ENCODE measurements around the gene ZFP36L1.

Gene ZFP36L1

GRCh38 chr14:68786491-68787091 is 6.3 kb downstream of the ZFP36L1 start:
- TF ChIP-seq, protein P1, sequence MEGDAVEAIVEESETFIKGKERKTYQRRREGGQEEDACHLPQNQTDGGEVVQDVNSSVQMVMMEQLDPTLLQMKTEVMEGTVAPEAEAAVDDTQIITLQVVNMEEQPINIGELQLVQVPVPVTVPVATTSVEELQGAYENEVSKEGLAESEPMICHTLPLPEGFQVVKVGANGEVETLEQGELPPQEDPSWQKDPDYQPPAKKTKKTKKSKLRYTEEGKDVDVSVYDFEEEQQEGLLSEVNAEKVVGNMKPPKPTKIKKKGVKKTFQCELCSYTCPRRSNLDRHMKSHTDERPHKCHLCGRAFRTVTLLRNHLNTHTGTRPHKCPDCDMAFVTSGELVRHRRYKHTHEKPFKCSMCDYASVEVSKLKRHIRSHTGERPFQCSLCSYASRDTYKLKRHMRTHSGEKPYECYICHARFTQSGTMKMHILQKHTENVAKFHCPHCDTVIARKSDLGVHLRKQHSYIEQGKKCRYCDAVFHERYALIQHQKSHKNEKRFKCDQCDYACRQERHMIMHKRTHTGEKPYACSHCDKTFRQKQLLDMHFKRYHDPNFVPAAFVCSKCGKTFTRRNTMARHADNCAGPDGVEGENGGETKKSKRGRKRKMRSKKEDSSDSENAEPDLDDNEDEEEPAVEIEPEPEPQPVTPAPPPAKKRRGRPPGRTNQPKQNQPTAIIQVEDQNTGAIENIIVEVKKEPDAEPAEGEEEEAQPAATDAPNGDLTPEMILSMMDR (conservative IDR thresholded peaks at IDR 0.05; ENCODE audit: low read depth): no peak
- POLR2A ChIA-PET (ENCODE audit: low non-redundant PET): no interaction called here
- DNase-seq (ENCODE audit: low spot score): peak; percentile 65
- H3K27ac ChIP-seq: peak overlapping the region; percentile 94
- CTCF ChIA-PET: interaction anchor here (0.6 to 0.9 kb wide), 2 partner anchors 30 to 545 kb away, joined by 3 to 4 read pairs; no protein-coding TSS in a partner anchor

- POLR2A ChIA-PET (ENCODE audit: low non-redundant PET): no interaction called here
- H3K27ac ChIP-seq: peak overlapping the region; percentile 94
- TF ChIP-seq, protein P1 (conservative IDR thresholded peaks at IDR 0.05; ENCODE audit: low read depth): no peak
- DNase-seq (ENCODE audit: low spot score): peak; percentile 72
- CTCF ChIA-PET: interaction anchor here (0.8 to 1.0 kb wide), 3 partner anchors 31 to 841 kb away, joined by 3 to 4 read pairs (median 3); no protein-coding TSS in a partner anchor
These were observed 7.1 kb downstream of the ZFP36L1 start for GRCh38 chr14:68785534-68786490.

DNA sequence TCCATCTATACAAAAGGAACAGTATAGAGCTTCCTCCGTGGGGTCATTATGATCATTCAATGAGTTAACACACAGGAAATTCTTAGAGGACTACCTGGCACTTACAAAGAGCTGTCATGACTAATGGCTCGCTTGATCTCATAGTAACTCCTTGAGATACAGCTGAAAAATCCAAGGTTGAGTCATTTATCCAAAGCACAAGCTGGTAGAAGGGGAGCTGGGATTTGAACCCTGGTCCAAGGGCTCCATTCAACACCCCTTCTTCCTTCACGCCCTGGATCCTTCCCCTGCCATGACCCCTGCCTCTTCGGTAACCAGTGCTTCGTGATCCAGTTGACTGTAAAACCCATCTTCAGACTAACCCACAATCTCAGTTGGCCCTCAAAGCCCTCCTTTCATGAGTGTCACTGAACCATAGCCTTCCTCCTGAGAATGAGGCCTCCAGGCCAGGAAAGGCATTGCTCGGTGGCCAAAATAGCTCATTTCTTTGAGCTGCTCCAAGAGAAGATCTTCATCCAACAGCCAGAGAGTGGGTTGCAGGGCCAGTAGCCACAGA is 7.8 kb downstream of the ZFP36L1 start:
- CTCF ChIA-PET: interaction anchor here (0.8 to 1.0 kb wide), 2 partner anchors 419 to 841 kb away, joined by 3 read pairs; no protein-coding TSS in a partner anchor
- H3K27ac ChIP-seq: peak overlapping the region; percentile 94

GRCh38 chr14:68784226-68784910 is 8.5 kb downstream of the ZFP36L1 start:
- H3K27ac ChIP-seq: peak overlapping the region; percentile 94
- CTCF ChIA-PET: interaction anchor here (0.6 kb wide), 1 partner anchor 77 kb away, joined by 3 read pairs; no protein-coding TSS in a partner anchor
- no peak for DNase-seq (ENCODE audit: low spot score)
- TF ChIP-seq, protein P1 (conservative IDR thresholded peaks at IDR 0.05; ENCODE audit: low read depth): no peak
- POLR2A ChIA-PET (ENCODE audit: low non-redundant PET): no interaction called here

More for the DNA sequence above, 7.8 kb downstream of the ZFP36L1 start:
- TF ChIP-seq, protein P1 (conservative IDR thresholded peaks at IDR 0.05; ENCODE audit: low read depth): no peak
- peak; percentile 89 for DNase-seq (ENCODE audit: low spot score)
- POLR2A ChIA-PET (ENCODE audit: low non-redundant PET): no interaction called here

DNA sequence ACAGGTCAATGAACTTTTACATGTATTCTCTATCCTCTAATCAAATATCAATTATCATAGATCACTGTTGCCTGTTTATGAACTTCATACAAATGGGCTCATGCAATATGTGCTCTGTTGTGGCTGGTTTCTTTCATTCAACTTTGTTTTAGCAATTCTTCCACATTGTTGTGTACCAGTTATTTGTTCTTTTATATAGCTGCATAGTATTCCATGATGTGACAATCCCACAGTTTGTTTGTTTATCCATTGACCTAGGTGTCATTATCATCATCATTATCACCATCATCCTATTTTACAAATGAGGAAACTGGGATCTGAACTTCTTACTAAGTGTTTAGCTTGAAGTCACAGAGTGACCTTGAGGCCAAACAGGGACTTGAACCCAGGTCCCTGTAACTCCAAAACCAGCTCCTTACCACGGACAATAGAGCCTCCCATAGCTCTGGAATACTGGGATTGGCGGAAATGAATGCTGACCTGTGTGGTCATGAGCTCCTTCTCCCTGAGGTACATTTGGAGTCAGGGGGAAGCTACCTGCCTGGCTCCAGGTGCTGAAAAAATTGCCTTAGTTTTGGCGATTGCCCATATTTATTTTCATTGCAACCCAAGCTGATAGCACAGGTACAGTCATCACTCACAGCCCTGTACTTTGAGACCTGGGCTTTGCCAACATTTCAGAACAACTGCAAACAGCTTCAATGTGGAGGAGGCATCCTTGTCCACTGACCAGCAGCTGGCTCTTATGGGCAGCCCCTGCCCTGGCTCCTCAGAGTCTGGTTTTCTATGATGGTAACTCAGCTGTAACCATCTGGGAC is 9.2 kb downstream of the ZFP36L1 start:
- DNase-seq (ENCODE audit: low spot score): no peak
- CTCF ChIA-PET: interaction anchor here (0.6 to 1.1 kb wide), 3 partner anchors 9 to 257 kb away, joined by 3 to 4 read pairs (median 3); no protein-coding TSS in a partner anchor
- H3K27ac ChIP-seq: peak overlapping the region; percentile 94
- POLR2A ChIA-PET (ENCODE audit: low non-redundant PET): no interaction called here
- TF ChIP-seq, protein P1 (conservative IDR thresholded peaks at IDR 0.05; ENCODE audit: low read depth): no peak
